ENCODE results near the gene TRIM46. TPM values are rescaled to one million over a fixed set of nuclear protein-coding genes. Genes with fewer than 3 reads are reported as not detected.

Gene TRIM46
- total and polyA plus RNA-seq, 9 of the 15 experiments (the other 6 are each of a cell fraction or from before 2014, with no cell fraction given), result 0.05 to 0.60 (median 0.16) TPM; not detected in 3

DNA sequence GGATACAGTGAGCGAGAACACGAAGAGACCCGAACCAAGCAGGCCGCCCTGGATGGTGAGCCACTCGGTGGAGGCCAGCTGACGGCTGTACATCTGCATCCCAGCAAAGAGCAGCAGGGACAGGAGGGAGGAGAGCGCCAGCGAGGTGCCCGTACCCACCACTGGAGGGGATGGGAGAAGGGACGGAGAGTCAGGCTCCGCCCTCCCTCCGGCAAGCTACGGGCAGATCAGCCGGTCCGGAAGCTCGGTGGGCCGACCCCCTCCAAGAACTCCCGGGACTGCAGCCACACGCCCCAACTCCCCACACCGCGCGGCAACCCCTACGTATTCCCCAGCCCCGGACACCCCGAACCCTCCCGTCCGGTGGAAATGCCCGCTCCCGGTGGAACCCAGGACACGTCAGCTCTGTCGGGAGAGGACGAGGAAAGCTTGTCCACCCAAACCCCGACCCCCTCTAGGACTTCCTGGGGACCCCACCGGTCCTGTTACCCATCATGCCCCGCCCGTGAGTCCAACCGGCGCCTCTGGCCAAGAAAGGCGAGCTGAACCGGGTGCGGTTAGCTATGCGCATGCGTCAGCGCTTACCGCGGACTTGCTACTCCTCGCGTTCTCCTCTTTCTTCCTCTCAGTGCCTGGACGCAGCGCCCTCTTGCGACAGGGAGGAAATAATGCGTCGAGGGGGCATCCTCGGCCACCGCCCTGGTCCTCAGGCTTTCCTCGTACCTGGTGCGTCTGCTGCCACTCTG lies 744 bp upstream of the TRIM46 start, which contains the start of gene KRTCAP2 (continued):
- TF ChIP-seq, protein P1, sequence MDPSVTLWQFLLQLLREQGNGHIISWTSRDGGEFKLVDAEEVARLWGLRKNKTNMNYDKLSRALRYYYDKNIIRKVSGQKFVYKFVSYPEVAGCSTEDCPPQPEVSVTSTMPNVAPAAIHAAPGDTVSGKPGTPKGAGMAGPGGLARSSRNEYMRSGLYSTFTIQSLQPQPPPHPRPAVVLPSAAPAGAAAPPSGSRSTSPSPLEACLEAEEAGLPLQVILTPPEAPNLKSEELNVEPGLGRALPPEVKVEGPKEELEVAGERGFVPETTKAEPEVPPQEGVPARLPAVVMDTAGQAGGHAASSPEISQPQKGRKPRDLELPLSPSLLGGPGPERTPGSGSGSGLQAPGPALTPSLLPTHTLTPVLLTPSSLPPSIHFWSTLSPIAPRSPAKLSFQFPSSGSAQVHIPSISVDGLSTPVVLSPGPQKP (CRISPR knock-in tag; IDR thresholded peaks at IDR 0.05), result no peak
- TF ChIP-seq SMAD3 (CRISPR knock-in tag; conservative IDR thresholded peaks at IDR 0.05) (no peak; the same call in 1 of the 2 replicates), TCFL5 (CRISPR knock-in tag; conservative IDR thresholded peaks at IDR 0.05) (no peak), NR1H2 (CRISPR knock-in tag; IDR thresholded peaks at IDR 0.05) (no peak), LEF1 (IDR thresholded peaks at IDR 0.05) (no peak), PCBP1 (IDR thresholded peaks at IDR 0.05; ENCODE audit: low read depth, low read length, poor library complexity, severe bottlenecking) (peak; percentile 66), MECOM (CRISPR knock-in tag; IDR thresholded peaks at IDR 0.05) (no peak), ATF2 (CRISPR knock-in tag; IDR thresholded peaks at IDR 0.05) (no peak), BRCA1 (IDR thresholded peaks at IDR 0.05) (no peak), BRCA1 (CRISPR knock-in tag; IDR thresholded peaks at IDR 0.05) (no peak), KLF10 (CRISPR knock-in tag; IDR thresholded peaks at IDR 0.05) (no peak), ZBTB11 (CRISPR knock-in tag; IDR thresholded peaks at IDR 0.05) (peak in 1 of 3 experiments; percentile 35; a peak in 1 of 6 replicates), ZBTB7A (IDR thresholded peaks at IDR 0.05; ENCODE audit: borderline replicate concordance, control insufficient read depth, low read depth, low read length) (0 out of 2 replicates have a peak, but pooled peaks have one; percentile 64), FOXA1 (IDR thresholded peaks at IDR 0.05; ENCODE audit: borderline replicate concordance) (no peak), ZNF232 (CRISPR knock-in tag; IDR thresholded peaks at IDR 0.05) (no peak)
- TF ChIP-seq, protein P2, sequence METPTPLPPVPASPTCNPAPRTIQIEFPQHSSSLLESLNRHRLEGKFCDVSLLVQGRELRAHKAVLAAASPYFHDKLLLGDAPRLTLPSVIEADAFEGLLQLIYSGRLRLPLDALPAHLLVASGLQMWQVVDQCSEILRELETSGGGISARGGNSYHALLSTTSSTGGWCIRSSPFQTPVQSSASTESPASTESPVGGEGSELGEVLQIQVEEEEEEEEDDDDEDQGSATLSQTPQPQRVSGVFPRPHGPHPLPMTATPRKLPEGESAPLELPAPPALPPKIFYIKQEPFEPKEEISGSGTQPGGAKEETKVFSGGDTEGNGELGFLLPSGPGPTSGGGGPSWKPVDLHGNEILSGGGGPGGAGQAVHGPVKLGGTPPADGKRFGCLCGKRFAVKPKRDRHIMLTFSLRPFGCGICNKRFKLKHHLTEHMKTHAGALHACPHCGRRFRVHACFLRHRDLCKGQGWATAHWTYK (CRISPR knock-in tag; IDR thresholded peaks at IDR 0.05), result no peak; the same call in 1 of the 2 replicates
